Upper lobe of left lung (tissue), 6 donors: ENCODE results near the gene MCTP2. TPM values are rescaled to one million over a fixed set of nuclear protein-coding genes. Genes with fewer than 3 reads are reported as not detected.
A peak's percentile ranks its signal among the peaks of the same experiment; 100 is the strongest.

ENCODE experiments used
- ATAC-seq, 2 donors: fragments of 200-7000 bp; cut with Tn5 transposase; one replicate each; pipeline ENCODE4 v1.9.1; 2022; ENCODE audit warnings: mild to moderate bottlenecking in 2 of 2, moderate library complexity in 2 of 2; ENCODE audit not compliant: low FRiP score in 2 of 2
- DNase-seq, 2 donors: peaks; one replicate each; pipeline ENCODE4 v3.0.0-alpha.2; 2019 to 2020
- H3K27ac ChIP-seq, 4 donors: fragments of 200-600 bp; sonication (generic); one replicate each; pipeline ENCODE4 v1.5.1; 2016 to 2019
- H3K27me3 ChIP-seq, 4 donors: fragments of 200-600 bp; sonication (generic); one replicate each; pipeline ENCODE4 v1.5.1; 2017 to 2019
- H3K36me3 ChIP-seq, 4 donors: fragments of 200-600 bp; sonication (generic); one replicate each; pipeline ENCODE4 v1.5.1; 2016 to 2019
- H3K4me1 ChIP-seq, 4 donors: fragments of 200-600 bp; sonication (generic); one replicate each; pipeline ENCODE4 v1.5.1; 2018 to 2019
- H3K4me3 ChIP-seq, 4 donors: fragments of 200-600 bp; sonication (generic); one replicate each; pipeline ENCODE4 v1.5.1; 2017 to 2019; ENCODE audit warnings: mild to moderate bottlenecking in 2 of 4, moderate library complexity in 1 of 4
- H3K9me3 ChIP-seq, 4 donors: fragments of 200-600 bp; sonication (generic); one replicate each; pipeline ENCODE4 v1.5.1; 2018 to 2019
- CTCF ChIP-seq, 6 experiments: fragments of 450-650 bp in 4 of 6; fragments of 200-600 bp in 2 of 6; sonication (generic) in 2 of 6; IDR thresholded peaks; one replicate each; pipeline ENCODE4 v1.5.1; 2016 to 2019; ENCODE audit warnings: antibody characterized with exemption in 6 of 6
- EP300 ChIP-seq, 4 donors: sonication (generic); formaldehyde crosslinking; IDR thresholded peaks; one replicate each; pipeline ENCODE4 v1.5.1; 2017; ENCODE audit warnings: antibody characterized with exemption in 4 of 4, control low read depth in 2 of 4
- POLR2A ChIP-seq, 4 donors: fragments of 450-650 bp; IDR thresholded peaks; one replicate each; pipeline ENCODE4 v1.5.1; 2016 to 2017; ENCODE audit warnings: antibody characterized with exemption in 4 of 4, mild to moderate bottlenecking in 2 of 4
- POLR2AphosphoS5 ChIP-seq, 2 donors: sonication (generic); formaldehyde crosslinking; IDR thresholded peaks; one replicate each; pipeline ENCODE4 v1.5.1; 2017; ENCODE audit warnings: antibody characterized with exemption in 2 of 2
- WGBS, 2 donors: methylation state at CpG; one replicate each; pipeline ENCODE4 v1.1.5; 2017 to 2018; 5-methylcytosine and 5-hydroxymethylcytosine counted together
- total RNA-seq, 6 donors: library from RNA; depleted of rRNA in 4 of 6; stranded (reverse); fragments of >200 nt in 4 of 6; gene quantifications; one replicate each; pipeline versions ENCODE4 v1.1.0 to v1.2.1, GENCODE V29; 2016 to 2021
- donor health status: DM: no; HTN: no; CAD: no; lungs with moderate emphysema.
- donor health status: DM: no; HTN: yes; CAD: no; lungs with severe emphysema.

MCTP2 gene
- total RNA-seq, 6 donors from 2014 or later: 33.4 to 64.8 (median 48.5) TPM

GRCh38 chr15:94234300-94234699, 2.9 kb downstream of the MCTP2 start:
- peak in 1 of 2 donors; percentile 66 for DNase-seq
- Histone ChIP-seq H3K27ac (peak overlapping the region; percentile 59 to 87 (median 62)), H3K36me3 (no peaks in the 10 kb centered on the region), H3K9me3 (no peaks in the 10 kb centered on the region), H3K27me3 (no peaks in the 10 kb centered on the region), H3K4me1 (peaks cover 8 to 63% (median 30%) of the 10 kb centered on the region in 4 donors), H3K4me3 (peak overlapping the region in 2 of 4 donors; percentile 68 to 74)
- WGBS, 2 donors: 22 to 25% methylated on average over 3 of the region's 3 CpGs
- TF ChIP-seq EP300 (IDR thresholded peaks at IDR 0.05): no peak
- TF ChIP-seq POLR2A (IDR thresholded peaks at IDR 0.05): no peak
- TF ChIP-seq POLR2AphosphoS5 (IDR thresholded peaks at IDR 0.05): peak in 1 of 2 donors; percentile 32
- no peak for ATAC-seq

GRCh38 chr15:94235041-94235440, 3.7 kb downstream of the MCTP2 start:
- H3K4me1 ChIP-seq: peaks cover 9 to 62% (median 28%) of the 10 kb centered on the region in 4 donors

GRCh38 chr15:94235646-94236045, 4.3 kb downstream of the MCTP2 start:
- DNase-seq: no peak
- Histone ChIP-seq H3K36me3 (no peaks in the 10 kb centered on the region), H3K9me3 (no peaks in the 10 kb centered on the region), H3K27me3 (no peaks in the 10 kb centered on the region), H3K4me1 (peaks cover 5 to 63% (median 22%) of the 10 kb centered on the region in 4 donors), H3K4me3 (no peak overlapping the region), H3K27ac (no peak overlapping the region)
- WGBS, 2 donors: 77 to 81% methylated on average over 6 of the region's 6 CpGs
- ATAC-seq: no peak
- no peak for TF ChIP-seq POLR2A (IDR thresholded peaks at IDR 0.05)
- no peak for TF ChIP-seq CTCF (IDR thresholded peaks at IDR 0.05)
- TF ChIP-seq EP300 (IDR thresholded peaks at IDR 0.05): no peak
- no peak for TF ChIP-seq POLR2AphosphoS5 (IDR thresholded peaks at IDR 0.05)

More at GRCh38 chr15:94235041-94235440, 3.7 kb downstream of the MCTP2 start:
- no peak overlapping the region for H3K4me3 ChIP-seq
- H3K27me3 ChIP-seq: no peaks in the 10 kb centered on the region
- 89 to 90% methylated on average over 14 of the region's 14 CpGs for WGBS, 2 donors
- no peaks in the 10 kb centered on the region for H3K9me3 ChIP-seq
- no peaks in the 10 kb centered on the region for H3K36me3 ChIP-seq
- peak overlapping the region; percentile 59 to 87 (median 62) for H3K27ac ChIP-seq
- no peak for DNase-seq
- ATAC-seq: no peak
- TF ChIP-seq POLR2AphosphoS5 (IDR thresholded peaks at IDR 0.05) (no peak), POLR2A (IDR thresholded peaks at IDR 0.05) (no peak), EP300 (IDR thresholded peaks at IDR 0.05) (no peak), CTCF (IDR thresholded peaks at IDR 0.05) (no peak)

GRCh38 chr15:94236608-94237007, 5.2 kb downstream of the MCTP2 start:
- no peak overlapping the region for H3K27ac ChIP-seq
- peaks cover 5 to 56% (median 22%) of the 10 kb centered on the region in 4 donors for H3K4me1 ChIP-seq
- TF ChIP-seq CTCF (IDR thresholded peaks at IDR 0.05): no peak
- H3K9me3 ChIP-seq: no peaks in the 10 kb centered on the region
- DNase-seq: no peak
- no peak for ATAC-seq
- 81 to 82% methylated on average over 4 of the region's 4 CpGs for WGBS, 2 donors
- no peaks in the 10 kb centered on the region for H3K36me3 ChIP-seq
- H3K27me3 ChIP-seq: no peaks in the 10 kb centered on the region
- H3K4me3 ChIP-seq: no peak overlapping the region

- Histone ChIP-seq H3K36me3 (no peaks in the 10 kb centered on the region), H3K9me3 (no peaks in the 10 kb centered on the region), H3K4me1 (peaks cover 5 to 46% (median 21%) of the 10 kb centered on the region in 4 donors), H3K27me3 (no peaks in the 10 kb centered on the region), H3K27ac (no peak overlapping the region), H3K4me3 (no peak overlapping the region)
- no peak for TF ChIP-seq CTCF (IDR thresholded peaks at IDR 0.05)
- TF ChIP-seq EP300 (IDR thresholded peaks at IDR 0.05): no peak
- TF ChIP-seq POLR2A (IDR thresholded peaks at IDR 0.05): no peak
- TF ChIP-seq POLR2AphosphoS5 (IDR thresholded peaks at IDR 0.05): no peak
- DNase-seq (no peak), ATAC-seq (no peak)
- WGBS, 2 donors: 69 to 77% methylated on average over 8 of the region's 8 CpGs
Measured at GRCh38 chr15:94237903-94238302, 6.5 kb downstream of the MCTP2 start.
